Measurements from ENCODE around the gene METTL1.

The METTL1 gene

GRCh38 chr12:57766464-57767304 lies 5.2 kb downstream of the METTL1 start, which contains the start of gene CYP27B1:
Gene CYP27B1 (minus strand): TSS chr12:57767078. CDS start chr12:57767041, 37 bp downstream.
- no peak for DNase-seq

DNA sequence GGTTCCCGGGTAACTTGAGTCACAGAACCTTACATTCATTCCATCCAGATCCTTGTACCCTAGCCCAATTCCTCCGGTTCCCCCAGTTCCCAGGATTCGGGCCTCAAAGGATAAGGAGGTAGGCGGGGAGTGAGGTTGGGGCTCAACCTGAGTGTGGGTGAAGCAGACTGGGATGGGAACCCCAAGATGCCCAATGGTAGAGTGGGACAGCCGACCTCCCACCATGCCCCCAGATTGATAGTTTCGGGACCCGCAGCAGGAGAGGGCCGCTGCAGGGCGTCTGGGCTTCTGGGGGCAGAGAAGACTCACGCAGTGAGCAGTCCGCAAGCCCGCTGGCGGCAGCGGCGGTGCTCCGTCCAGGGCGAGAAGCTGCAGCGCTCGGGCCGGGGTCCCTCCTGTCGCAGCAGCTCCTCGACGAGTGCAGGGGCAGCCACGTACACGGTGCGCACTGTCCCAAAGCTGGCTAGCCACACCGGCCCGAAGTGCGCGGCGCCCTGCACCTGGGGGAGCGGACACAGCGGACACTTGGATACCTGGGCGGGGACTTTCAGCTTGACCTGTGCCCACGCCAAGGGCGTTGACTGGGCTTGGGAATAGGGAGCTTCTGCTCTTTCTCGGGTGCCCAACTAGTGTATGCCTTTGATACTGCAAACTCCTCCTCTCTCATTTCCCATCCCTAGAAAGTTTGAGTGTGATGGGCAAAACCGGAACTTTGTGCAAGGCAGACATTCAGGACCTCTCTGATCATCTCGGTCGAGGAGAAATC lies 6.0 kb downstream of the METTL1 start:
- no peak for DNase-seq

DNA sequence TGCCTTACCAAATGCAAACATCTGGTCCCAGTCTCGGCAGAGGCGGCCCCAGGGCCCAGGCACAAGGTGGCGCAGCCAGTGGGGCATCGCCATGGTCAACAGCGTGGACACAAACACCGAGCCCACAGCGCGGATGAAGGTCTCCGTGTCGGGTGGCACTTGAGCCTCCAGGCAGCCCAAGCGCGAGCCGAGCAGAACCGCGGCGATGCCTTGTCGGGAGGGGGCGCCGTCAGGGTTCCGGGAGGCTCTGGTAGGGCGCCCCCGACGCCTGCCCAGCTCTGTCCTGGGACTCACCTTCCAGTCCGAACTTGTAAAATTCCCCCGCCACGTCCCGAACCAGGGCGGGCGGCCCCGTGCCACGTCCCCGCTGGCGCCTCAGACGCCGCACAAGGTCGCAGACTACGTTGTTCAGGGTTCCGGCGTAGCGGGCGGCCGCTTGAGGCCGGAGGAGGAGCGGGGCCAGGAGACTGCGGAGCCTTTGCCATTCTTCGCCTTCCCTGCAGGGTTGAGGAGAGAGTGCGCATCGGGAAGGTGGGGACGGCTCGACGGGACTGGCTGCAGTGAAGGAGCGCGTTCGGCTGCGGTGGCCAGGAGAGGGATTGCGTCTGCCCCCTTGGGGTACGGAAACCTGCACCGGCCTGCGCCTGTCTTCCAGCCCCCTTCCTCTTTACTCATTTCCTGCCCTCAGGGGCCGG lies 6.8 kb downstream of the METTL1 start:
- peak; percentile 62 for DNase-seq

DNA sequence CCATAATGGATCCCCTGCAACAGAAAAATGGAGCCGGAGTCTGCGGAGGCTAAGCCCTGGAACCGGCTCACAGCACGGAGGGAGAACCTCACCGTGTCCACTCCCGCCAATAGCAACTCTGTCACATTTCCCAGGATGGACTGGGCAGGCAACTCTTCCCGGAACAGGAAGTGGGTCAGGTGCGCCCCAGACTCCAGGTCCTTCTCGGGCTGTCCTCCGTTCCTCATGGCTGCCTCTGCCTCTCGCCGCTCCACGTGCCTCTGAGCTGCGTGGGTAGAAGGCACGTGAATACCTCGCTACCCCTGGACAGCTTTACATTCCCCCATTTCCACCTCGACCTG lies 7.3 kb downstream of the METTL1 start:
- DNase-seq = peak; percentile 48

DNA sequence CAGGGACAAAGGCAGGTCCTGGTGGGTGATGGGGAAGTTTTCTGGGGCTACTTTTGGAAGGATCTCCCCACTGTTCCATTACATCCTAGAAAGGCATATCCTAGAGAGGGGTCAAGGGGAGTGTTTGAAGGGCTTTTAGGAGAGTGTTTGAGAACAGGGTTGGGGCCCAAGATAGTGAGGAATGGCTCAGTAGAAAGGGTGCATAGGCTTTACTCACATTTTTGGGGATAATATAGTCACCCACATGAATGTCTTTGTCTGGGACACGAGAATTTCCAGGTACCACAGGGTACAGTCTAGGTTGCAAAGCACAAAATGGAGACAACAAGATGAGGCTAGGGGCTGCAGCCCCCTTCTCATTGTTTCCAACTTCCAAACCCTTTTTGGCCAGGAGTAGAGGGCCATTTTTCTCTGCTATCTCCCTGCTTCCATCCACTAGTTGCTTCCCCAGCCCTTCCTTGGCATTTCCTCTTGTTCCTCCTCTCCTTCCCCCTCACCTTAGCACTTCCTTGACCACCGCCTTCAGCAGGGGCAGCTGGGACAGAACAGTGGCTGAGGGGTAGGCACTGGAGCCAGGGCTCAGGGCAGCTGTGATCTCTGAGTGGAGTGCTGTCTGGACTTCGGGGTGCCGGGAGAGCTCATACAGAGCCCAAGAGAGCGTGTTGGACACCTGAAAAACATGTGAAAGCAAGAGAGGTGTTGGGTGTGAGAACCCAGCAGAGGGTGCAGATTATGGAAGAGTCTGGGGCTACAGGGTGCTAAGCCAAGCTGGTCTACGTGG lies 7.8 kb downstream of the METTL1 start:
- DNase-seq = no peak

- no peak for DNase-seq
Observed at GRCh38 chr12:57762463-57762862, 9.4 kb downstream of the METTL1 start.

DNA sequence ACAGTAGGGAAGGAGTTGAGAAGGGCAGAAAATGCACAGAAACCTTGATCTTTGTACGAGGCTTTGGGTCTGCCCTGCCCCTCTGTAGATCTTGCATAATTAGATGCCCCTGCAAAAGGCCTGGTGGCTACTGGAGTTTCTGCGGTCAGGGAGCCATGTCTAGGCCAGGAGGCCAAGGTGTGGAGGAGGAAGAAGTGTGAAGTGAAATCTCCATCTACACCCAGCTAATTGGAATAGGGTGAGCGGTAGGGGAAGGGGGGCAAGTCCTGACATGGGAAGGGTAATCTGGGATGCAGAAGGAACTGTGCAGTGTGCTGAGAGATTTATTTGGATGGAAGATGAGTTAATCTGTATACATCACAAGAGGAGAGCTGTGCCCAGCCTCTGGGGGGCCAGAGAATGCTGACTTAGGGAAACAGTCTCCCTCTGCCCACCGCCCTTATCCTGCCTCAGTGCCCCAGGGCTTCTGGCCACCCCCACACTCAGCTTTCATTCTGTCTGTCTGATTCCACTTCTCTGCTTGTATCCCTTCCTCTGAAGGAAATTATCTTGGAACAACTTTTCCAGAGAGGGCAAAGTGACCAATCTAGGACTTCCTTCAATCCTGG lies 10.4 kb downstream of the METTL1 start:
- DNase-seq = no peak

GRCh38 chr12:57760347-57760982 lies 11.4 kb downstream of the METTL1 start:
- DNase-seq = no peak

DNA sequence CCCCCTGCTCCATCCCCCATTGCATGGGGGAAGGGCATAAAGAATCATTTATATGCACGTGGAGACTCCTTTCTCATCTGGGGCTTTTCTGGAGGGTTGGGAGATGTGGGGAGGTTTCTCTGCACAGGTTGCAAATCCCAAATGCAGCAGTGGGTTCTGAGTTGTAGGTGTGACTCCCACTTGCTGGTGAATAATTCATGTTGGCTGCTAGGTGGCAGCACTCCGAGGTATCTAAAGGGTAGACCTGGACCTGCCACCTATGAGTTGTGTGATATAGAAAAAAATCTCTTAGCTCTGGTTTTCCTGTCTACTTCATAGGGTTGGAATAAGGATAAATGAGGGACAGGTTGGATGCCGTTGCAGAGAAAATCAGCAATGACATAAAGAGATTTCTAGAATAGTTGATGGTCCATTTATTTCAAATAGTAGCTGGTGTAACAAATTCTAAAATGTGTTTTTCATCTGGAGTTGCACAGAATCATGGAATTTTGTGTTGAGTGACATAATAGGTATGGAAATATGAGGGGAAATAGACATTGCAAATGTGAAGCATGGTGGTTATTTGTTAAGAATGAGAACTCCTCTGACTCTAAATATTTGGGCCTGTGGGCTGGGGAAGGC lies 12.4 kb downstream of the METTL1 start:
- peak; percentile 54 for DNase-seq

DNA sequence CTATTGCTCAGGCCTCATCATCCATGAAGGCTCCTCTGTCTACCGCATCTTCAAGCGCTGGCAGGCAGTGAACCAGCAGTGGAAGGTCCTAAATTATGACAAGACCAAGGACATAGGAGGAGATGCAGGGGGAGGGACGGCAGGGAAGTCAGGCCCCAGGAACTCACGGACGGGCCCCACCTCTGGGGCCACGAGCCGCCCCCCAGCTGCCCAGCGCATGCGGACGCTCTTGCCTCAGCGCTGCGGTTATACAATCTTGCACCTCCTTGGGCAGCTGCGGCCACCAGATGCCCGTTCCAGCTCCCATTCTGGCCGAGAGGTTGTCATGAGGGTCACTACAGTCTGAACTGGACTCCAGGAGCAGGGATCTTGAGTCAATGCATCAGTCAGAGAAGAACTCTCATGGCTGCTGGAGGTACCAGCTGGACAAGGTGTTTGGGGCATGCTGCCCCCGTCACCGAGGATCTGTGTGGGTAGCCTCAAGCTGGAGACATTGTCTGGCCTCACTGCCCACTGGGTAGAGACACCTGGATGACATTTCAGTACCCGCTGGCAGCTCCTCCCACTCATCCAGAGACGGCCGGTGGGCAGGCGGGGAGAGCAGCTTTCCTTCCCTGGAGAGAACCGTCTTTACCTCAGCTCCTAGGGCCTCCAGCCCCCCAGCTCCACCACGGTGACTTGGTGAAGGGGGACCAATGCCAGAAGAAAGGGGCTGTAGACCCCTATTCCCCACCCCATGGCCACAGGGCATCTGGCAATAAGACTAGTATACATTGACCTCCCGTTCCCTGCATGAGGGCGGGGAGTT lies 13.1 kb downstream of the METTL1 start:
- DNase-seq = no peak

DNA sequence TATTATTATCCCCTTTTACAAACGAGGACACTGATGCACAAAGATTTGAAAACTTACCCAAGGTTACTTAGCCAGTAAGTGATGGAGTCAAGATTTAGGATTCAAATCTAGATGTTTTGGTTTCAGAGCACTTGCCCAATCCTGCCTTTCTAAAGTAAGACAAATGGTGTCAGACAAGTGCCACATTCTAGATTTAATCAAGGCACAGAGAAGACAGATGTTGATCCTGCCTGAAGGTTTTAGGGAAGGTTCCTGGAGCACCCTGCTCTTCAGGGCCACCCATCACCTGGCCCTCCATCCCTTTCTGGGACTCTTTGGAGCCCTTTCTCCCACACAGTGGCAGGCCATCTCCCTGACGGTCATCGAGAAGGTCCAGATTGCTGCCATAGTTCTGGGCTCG lies 14.1 kb downstream of the METTL1 start:
- DNase-seq = no peak

GRCh38 chr12:57756406-57757341 lies 15.2 kb downstream of the METTL1 start:
- peak; percentile 78 for DNase-seq

DNA sequence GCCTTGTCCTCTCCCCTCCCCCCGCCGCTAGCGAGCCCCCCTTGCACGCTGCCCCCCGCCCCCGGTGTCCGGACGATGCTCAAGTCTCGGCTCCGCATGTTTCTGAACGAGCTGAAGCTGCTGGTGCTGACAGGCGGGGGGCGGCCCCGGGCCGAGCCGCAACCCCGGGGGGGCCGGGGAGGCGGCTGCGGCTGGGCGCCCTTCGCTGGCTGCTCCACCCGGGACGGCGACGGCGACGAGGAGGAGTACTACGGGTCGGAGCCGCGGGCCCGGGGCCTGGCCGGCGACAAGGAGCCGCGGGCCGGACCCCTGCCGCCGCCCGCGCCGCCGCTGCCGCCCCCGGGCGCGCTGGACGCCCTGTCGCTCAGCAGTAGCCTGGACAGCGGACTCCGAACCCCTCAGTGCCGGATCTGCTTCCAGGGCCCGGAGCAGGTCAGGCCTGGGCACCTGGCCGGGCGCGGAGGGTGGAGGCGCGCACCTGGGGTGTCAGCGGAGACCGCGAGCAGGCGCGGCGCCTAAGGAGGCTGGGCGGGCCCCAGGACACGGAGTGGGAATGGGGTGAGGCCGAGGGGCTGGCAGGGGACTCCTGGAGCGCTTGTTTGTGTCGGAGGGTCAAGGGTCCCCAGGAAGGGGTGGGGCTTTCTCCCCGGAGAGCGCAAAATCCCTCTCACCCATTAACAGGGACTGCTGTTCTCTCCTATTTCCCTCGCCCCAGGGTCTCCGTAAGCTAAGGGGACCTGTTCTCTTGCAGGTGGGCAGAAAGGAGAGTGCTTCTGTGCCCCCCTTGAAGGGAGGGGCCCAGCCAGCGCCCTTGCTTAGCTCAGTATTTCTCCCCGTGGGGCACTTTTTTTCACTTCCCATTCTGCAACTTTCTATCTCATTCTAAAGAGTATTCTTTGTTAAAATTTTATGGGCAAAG lies 16.2 kb downstream of the METTL1 start:
- DNase-seq = peak; percentile 21

DNA sequence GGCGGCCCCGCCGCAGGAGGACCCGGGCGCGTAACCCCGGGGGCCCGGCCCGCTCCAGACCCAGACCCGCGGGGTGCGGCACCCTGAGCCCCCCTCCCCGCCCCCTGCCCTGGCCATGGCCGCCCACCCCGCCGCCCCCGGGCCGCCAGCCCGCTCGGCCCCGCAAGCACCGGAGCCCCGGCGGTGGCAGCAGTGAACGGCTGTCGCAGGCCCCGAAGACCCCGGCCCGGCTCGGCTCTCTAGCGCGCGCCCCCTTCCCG lies 16.8 kb downstream of the METTL1 start:
- DNase-seq = no peak

- DNase-seq = peak; percentile 85
Observed at GRCh38 chr12:57754411-57755193, 17.3 kb downstream of the METTL1 start, which contains the start of gene MARCHF9. Gene MARCHF9 (plus strand): TSS chr12:57755103. CDS start chr12:57755529, 426 bp downstream.

DNA sequence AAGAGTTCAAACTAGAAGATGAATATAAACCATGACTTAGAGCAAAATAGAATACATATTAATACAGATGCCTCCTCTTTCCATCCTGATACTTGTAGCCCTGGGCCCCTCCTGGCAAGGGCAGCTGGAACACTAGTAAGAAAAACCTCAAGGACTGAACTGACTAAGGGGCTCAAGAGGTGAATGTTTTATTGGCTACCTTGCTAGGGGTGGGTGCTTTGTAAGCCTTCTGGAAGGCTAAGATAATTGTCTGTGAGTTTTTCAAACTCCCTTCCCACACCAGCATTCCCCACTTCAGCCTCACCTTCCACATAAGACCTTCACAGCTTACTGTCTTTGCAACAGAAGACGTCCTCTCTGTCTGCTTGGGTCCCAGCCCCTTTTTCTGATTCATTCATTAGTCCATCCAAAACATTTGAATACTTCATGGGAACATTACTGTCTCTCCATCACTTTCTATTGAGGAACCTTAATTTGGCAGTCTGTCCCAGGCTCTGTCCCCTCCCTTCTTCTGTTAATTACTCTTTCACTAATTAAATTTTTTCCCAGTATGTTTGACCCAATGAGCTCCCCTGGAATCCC lies 18.1 kb downstream of the METTL1 start:
- DNase-seq = no peak

- no peak for DNase-seq
Observed at GRCh38 chr12:57752668-57753000, 19.3 kb downstream of the METTL1 start.

Data from stimulated activated CD4-positive, alpha-beta T cell treated with anti-CD3 and anti-CD28 coated beads, Interleukin-4, amount 100 ng/mL, for 24 hours (primary cell).